ENCODE results near the gene FOXL1.

- TF ChIP-seq CTCF (IDR thresholded peaks at IDR 0.05; ENCODE audit: low read length): no peak
- TF ChIP-seq EZH2 (IDR thresholded peaks at IDR 0.05; ENCODE audit: borderline replicate concordance, low read length): no peak
Observed at GRCh38 chr16:86570558-86571529, 7.5 kb upstream of the FOXL1 start.
